GM12878 (cell line): ENCODE data around the gene DIAPH3.

ENCODE experiments used
- PAX5 ChIP-seq: IDR thresholded peaks from 2 replicates; pipeline ENCODE4 v1.6.1; 2011; ENCODE audit warnings: low read depth, low read length, borderline replicate concordance
- TF ChIP-seq, protein P1 (sequence below), 3 experiments: IDR thresholded peaks in 2 of 3; conservative IDR thresholded peaks in 1 of 3; 2 replicates each; pipeline ENCODE4 v1.5.1; 2011; ENCODE audit warnings: low read depth in 3 of 3, low read length in 3 of 3, mild to moderate bottlenecking in 3 of 3, control low read depth in 2 of 3, moderate library complexity in 2 of 3, inconsistent platforms in 1 of 3, mixed read lengths in 1 of 3; ENCODE audit not compliant: control insufficient read depth in 2 of 3, insufficient read depth in 1 of 3; ENCODE audit errors: extremely low read depth in 1 of 3

DNA sequence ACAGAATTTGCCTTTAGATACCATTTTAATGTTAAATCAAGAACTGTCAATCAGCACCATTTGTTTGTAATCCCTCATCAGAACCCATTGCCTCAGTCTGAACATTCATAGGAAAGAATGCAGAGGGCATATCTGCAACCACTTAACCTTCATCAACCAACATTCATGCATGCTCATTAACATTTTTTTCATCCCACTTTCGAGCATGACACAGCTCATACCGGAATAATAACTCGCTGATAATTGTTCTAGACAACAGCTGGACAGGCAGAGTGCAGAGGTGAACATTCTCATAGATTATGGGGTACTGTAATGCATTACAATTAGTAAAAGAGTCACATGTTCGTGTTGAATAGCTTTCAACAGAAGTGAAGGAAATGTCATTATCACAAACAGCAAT lies 216.8 kb downstream of the DIAPH3 start:
- no peak for TF ChIP-seq PAX5
- TF ChIP-seq, protein P1, sequence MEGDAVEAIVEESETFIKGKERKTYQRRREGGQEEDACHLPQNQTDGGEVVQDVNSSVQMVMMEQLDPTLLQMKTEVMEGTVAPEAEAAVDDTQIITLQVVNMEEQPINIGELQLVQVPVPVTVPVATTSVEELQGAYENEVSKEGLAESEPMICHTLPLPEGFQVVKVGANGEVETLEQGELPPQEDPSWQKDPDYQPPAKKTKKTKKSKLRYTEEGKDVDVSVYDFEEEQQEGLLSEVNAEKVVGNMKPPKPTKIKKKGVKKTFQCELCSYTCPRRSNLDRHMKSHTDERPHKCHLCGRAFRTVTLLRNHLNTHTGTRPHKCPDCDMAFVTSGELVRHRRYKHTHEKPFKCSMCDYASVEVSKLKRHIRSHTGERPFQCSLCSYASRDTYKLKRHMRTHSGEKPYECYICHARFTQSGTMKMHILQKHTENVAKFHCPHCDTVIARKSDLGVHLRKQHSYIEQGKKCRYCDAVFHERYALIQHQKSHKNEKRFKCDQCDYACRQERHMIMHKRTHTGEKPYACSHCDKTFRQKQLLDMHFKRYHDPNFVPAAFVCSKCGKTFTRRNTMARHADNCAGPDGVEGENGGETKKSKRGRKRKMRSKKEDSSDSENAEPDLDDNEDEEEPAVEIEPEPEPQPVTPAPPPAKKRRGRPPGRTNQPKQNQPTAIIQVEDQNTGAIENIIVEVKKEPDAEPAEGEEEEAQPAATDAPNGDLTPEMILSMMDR (IDR thresholded peaks at IDR 0.05 in 2 of 3, conservative IDR thresholded peaks at IDR 0.05 in 1 of 3; ENCODE audit: control insufficient read depth in 2 of 3, extremely low read depth in 1 of 3, insufficient read depth in 1 of 3, low read depth in 3 of 3, low read length in 3 of 3): no peak
